DOHH2 (cell line): Measurements from ENCODE around the gene GATA6.

Experiments
- H3F3A ChIP-seq: fragments of 200-600 bp; sonication (generic), shearing (Covaris generic); 2 replicates; pipeline ENCODE4 v1.6.0; 2016; ENCODE audit warnings: antibody characterized with exemption, mild to moderate bottlenecking; ENCODE audit not compliant: control insufficient read depth, insufficient read depth
- H3K27ac ChIP-seq: fragments of 200-600 bp; sonication (generic); 2 replicates; pipeline ENCODE4 v1.5.1; 2014; ENCODE audit warnings: low read depth, mild to moderate bottlenecking, low read length, moderate library complexity
- H3K27me3 ChIP-seq: fragments of 200-600 bp; sonication (generic); 2 replicates; pipeline ENCODE4 v1.6.1; 2014; ENCODE audit warnings: mild to moderate bottlenecking, low read length, mixed read lengths; ENCODE audit not compliant: control insufficient read depth
- H3K36me3 ChIP-seq: fragments of 200-600 bp; sonication (generic); 2 replicates; pipeline ENCODE4 v1.6.1; 2014; ENCODE audit warnings: mild to moderate bottlenecking, low read length, moderate library complexity, mixed read lengths; ENCODE audit not compliant: control insufficient read depth
- H3K4me1 ChIP-seq: fragments of 200-600 bp; sonication (generic); 2 replicates; pipeline ENCODE4 v1.6.1; 2014; ENCODE audit warnings: mild to moderate bottlenecking, low read length, mixed read lengths; ENCODE audit not compliant: control insufficient read depth
- H3K4me2 ChIP-seq: fragments of 200-600 bp; sonication (generic); 2 replicates; pipeline ENCODE4 v1.6.0; 2014; ENCODE audit warnings: mild to moderate bottlenecking, low read length, moderate library complexity
- H3K4me3 ChIP-seq: fragments of 200-600 bp; sonication (generic); 2 replicates; pipeline ENCODE4 v1.5.1; 2014; ENCODE audit warnings: mild to moderate bottlenecking, low read length, mixed read lengths
- H3K79me2 ChIP-seq: fragments of 200-600 bp; sonication (generic); 2 replicates; pipeline ENCODE4 v1.6.1; 2014; ENCODE audit warnings: mild to moderate bottlenecking, low read length, mixed read lengths; ENCODE audit not compliant: control insufficient read depth
- H3K9me2 ChIP-seq: fragments of 200-600 bp; sonication (generic); replicated peaks from 2 replicates; pipeline ENCODE4 v1.6.1; 2014; ENCODE audit warnings: mild to moderate bottlenecking, low read length, mixed read lengths; ENCODE audit not compliant: control insufficient read depth
- H3K9me3 ChIP-seq: fragments of 200-600 bp; sonication (generic); 2 replicates; pipeline ENCODE4 v1.6.1; 2014; ENCODE audit warnings: antibody characterized with exemption, low read length, mixed read lengths; ENCODE audit not compliant: control insufficient read depth, insufficient read depth
- H4K20me1 ChIP-seq: fragments of 200-600 bp; sonication (generic); 2 replicates; pipeline ENCODE4 v1.6.0; 2014; ENCODE audit warnings: low read depth, mild to moderate bottlenecking, antibody characterized with exemption, low read length, moderate library complexity; ENCODE audit not compliant: control insufficient read depth, insufficient read depth
- EZH2phosphoT487 ChIP-seq: fragments of 200-600 bp; sonication (generic); IDR thresholded peaks from 2 replicates; pipeline ENCODE4 v1.6.1; 2017; ENCODE audit warnings: borderline replicate concordance, mild to moderate bottlenecking, antibody characterized with exemption, low read length, moderate library complexity, mixed read lengths
- TF ChIP-seq, protein P1 (sequence below): fragments of 200-600 bp; sonication (generic); IDR thresholded peaks from one replicate; pipeline ENCODE4 v1.5.1; 2014; ENCODE audit warnings: antibody characterized with exemption, mild to moderate bottlenecking, low read depth, low read length; ENCODE audit not compliant: poor library complexity, severe bottlenecking

Gene GATA6

DNA sequence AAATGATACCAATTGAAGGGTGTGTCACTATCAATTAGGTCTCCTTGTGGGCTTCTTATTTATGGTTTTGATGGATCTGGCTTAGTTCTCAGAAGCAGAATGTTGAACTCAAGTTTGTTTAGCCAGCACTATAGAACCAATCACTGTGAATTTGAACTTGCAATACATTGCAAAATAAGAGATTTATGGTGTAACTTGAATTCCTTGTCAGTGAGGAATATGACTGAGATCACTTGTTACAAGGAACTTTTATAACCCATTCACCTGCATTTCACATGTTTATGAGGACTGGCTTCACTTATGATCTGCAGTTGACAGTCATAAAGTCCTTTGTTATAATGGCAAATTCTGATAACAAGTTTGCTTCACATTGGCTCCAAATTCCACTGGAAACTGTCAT is 9.8 kb downstream of the GATA6 start:
- TF ChIP-seq, protein P1, sequence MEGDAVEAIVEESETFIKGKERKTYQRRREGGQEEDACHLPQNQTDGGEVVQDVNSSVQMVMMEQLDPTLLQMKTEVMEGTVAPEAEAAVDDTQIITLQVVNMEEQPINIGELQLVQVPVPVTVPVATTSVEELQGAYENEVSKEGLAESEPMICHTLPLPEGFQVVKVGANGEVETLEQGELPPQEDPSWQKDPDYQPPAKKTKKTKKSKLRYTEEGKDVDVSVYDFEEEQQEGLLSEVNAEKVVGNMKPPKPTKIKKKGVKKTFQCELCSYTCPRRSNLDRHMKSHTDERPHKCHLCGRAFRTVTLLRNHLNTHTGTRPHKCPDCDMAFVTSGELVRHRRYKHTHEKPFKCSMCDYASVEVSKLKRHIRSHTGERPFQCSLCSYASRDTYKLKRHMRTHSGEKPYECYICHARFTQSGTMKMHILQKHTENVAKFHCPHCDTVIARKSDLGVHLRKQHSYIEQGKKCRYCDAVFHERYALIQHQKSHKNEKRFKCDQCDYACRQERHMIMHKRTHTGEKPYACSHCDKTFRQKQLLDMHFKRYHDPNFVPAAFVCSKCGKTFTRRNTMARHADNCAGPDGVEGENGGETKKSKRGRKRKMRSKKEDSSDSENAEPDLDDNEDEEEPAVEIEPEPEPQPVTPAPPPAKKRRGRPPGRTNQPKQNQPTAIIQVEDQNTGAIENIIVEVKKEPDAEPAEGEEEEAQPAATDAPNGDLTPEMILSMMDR: no peak
- no peak for TF ChIP-seq EZH2phosphoT487
- no peaks in the 10 kb centered on the region for H3K79me2 ChIP-seq
- no peaks in the 10 kb centered on the region for H3F3A ChIP-seq
- H3K9me3 ChIP-seq: no peaks in the 10 kb centered on the region
- no peaks in the 10 kb centered on the region for H4K20me1 ChIP-seq
- no peak overlapping the region for H3K4me2 ChIP-seq
- H3K27me3 ChIP-seq: no peaks in the 10 kb centered on the region; the same call in 1 of the 2 replicates
- no peaks in the 10 kb centered on the region for H3K4me1 ChIP-seq
- H3K9me2 ChIP-seq: no peaks in the 10 kb centered on the region
- H3K4me3 ChIP-seq: no peak overlapping the region
- no peaks in the 10 kb centered on the region for H3K36me3 ChIP-seq
- H3K27ac ChIP-seq: no peak overlapping the region

DNA sequence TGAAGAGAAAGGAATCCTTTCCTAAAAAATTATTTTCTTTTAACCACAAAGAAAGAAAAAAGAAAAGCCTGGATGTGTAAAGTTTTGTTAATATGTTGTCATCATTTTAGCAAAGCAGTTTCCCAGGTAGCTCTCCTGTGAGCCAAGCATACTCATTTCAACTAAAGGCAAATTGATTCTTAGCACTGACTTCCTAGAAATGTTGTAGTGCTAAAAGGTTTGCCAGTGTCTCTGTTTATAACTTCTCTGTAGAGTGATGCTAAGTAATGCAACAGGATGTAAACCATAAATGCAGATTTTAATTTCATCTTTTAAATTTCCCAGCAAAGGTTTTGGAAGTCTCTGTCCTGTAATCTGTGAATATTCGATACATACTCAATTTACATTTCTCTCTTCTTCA is 10.2 kb downstream of the GATA6 start:
- no peak for TF ChIP-seq EZH2phosphoT487
- TF ChIP-seq, protein P1: no peak
- no peaks in the 10 kb centered on the region for H3F3A ChIP-seq
- H3K4me2 ChIP-seq: no peak overlapping the region
- H3K79me2 ChIP-seq: no peaks in the 10 kb centered on the region
- no peaks in the 10 kb centered on the region for H3K9me2 ChIP-seq
- no peaks in the 10 kb centered on the region for H3K4me1 ChIP-seq
- no peaks in the 10 kb centered on the region for H4K20me1 ChIP-seq
- H3K27ac ChIP-seq: no peak overlapping the region
- no peaks in the 10 kb centered on the region for H3K36me3 ChIP-seq
- no peaks in the 10 kb centered on the region; the same call in 1 of the 2 replicates for H3K27me3 ChIP-seq
- no peak overlapping the region for H3K4me3 ChIP-seq
- H3K9me3 ChIP-seq: no peaks in the 10 kb centered on the region

DNA sequence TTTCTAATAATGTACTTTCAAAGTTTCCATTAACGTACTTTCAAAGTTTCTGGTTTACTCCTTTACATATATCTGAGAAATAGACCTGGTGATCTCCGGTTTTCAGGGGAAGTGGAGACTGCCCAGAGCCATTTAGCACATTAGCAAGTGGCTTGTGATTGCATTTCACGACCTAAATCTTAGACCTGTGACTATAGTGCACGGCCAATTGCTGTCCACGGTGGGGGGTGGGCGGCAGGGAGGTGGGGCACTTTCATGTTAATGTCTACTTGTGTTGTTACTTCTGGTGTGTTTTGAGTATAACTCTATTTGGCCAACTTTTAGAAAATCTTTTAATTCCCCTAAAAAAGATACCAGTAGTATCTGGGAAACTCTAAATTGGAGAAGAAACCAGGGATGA is 11.3 kb downstream of the GATA6 start:
- no peak for TF ChIP-seq EZH2phosphoT487
- TF ChIP-seq, protein P1: no peak
- H3K27me3 ChIP-seq: no peaks in the 10 kb centered on the region; the same call in 1 of the 2 replicates
- no peak overlapping the region for H3K4me3 ChIP-seq
- H3K9me3 ChIP-seq: no peaks in the 10 kb centered on the region
- H3K36me3 ChIP-seq: no peaks in the 10 kb centered on the region
- no peaks in the 10 kb centered on the region for H3F3A ChIP-seq
- H3K9me2 ChIP-seq: no peaks in the 10 kb centered on the region
- no peak overlapping the region for H3K27ac ChIP-seq
- no peaks in the 10 kb centered on the region for H3K4me1 ChIP-seq
- no peaks in the 10 kb centered on the region for H4K20me1 ChIP-seq
- no peak overlapping the region for H3K4me2 ChIP-seq
- H3K79me2 ChIP-seq: no peaks in the 10 kb centered on the region
